Measurements from ENCODE around the gene DCLK1.
"Not testable (repeated sequence)": the region's sequence is repeated elsewhere in the genome, so short reads cannot be mapped to it uniquely, and the experiment has no call there.

Gene DCLK1

GRCh38 chr13:36082806-36083205 is 48.4 kb downstream of the DCLK1 start:
- no peak for DNase-seq

- no peak for DNase-seq
These were observed 48.8 kb downstream of the DCLK1 start for GRCh38 chr13:36082396-36082795.

- no peak for DNase-seq
These were observed 55.0 kb downstream of the DCLK1 start for GRCh38 chr13:36076211-36076610.

- no peak for DNase-seq
These were observed 56.5 kb downstream of the DCLK1 start for GRCh38 chr13:36074659-36075058.

GRCh38 chr13:36072152-36072935 is 58.8 kb downstream of the DCLK1 start:
- no peak for DNase-seq

GRCh38 chr13:36070504-36071192 is 60.5 kb downstream of the DCLK1 start:
- DNase-seq: not testable (repeated sequence)

GRCh38 chr13:36069881-36070366 is 61.3 kb downstream of the DCLK1 start:
- no peak for DNase-seq

- DNase-seq: no peak
These were observed 62.2 kb downstream of the DCLK1 start for GRCh38 chr13:36068991-36069390.

- no peak for DNase-seq
These were observed 62.6 kb downstream of the DCLK1 start for GRCh38 chr13:36068566-36068965.

GRCh38 chr13:36067746-36068381 is 63.3 kb downstream of the DCLK1 start:
- no peak for DNase-seq

- DNase-seq: no peak
These were observed 68.9 kb downstream of the DCLK1 start for GRCh38 chr13:36062249-36062648.

- DNase-seq: no peak
These were observed 69.6 kb downstream of the DCLK1 start for GRCh38 chr13:36061621-36062020.

- DNase-seq: no peak
These were observed 70.1 kb downstream of the DCLK1 start for GRCh38 chr13:36061054-36061453.

GRCh38 chr13:36059321-36059720 is 71.9 kb downstream of the DCLK1 start:
- DNase-seq: no peak

GRCh38 chr13:36058116-36058515 is 73.1 kb downstream of the DCLK1 start:
- no peak for DNase-seq

GRCh38 chr13:36057547-36057946 is 73.6 kb downstream of the DCLK1 start:
- DNase-seq: no peak

- no peak for DNase-seq
These were observed 74.1 kb downstream of the DCLK1 start for GRCh38 chr13:36057041-36057440.

GRCh38 chr13:36055366-36055765 is 75.8 kb downstream of the DCLK1 start:
- DNase-seq: no peak

GRCh38 chr13:36054041-36054440 is 77.1 kb downstream of the DCLK1 start:
- DNase-seq: no peak

GRCh38 chr13:36051082-36051481 is 80.1 kb downstream of the DCLK1 start:
- no peak for DNase-seq

GRCh38 chr13:36046672-36047071 is 84.5 kb downstream of the DCLK1 start:
- no peak for DNase-seq

GRCh38 chr13:36038785-36039555 is 92.2 kb downstream of the DCLK1 start:
- no peak for DNase-seq

- no peak for DNase-seq
These were observed 98.1 kb downstream of the DCLK1 start for GRCh38 chr13:36033035-36033434.
